Inflammatory macrophage treated with lipopolysaccharide for 4 hours (primary cell): ENCODE results near the gene RPS29.
"Not testable (repeated sequence)": the region's sequence is repeated elsewhere in the genome, so short reads cannot be mapped to it uniquely, and the experiment has no call there.

Experiments
- DNase-seq: peaks from one replicate; pipeline ENCODE4 v3.0.0-alpha.2; 2020

Gene RPS29

DNA sequence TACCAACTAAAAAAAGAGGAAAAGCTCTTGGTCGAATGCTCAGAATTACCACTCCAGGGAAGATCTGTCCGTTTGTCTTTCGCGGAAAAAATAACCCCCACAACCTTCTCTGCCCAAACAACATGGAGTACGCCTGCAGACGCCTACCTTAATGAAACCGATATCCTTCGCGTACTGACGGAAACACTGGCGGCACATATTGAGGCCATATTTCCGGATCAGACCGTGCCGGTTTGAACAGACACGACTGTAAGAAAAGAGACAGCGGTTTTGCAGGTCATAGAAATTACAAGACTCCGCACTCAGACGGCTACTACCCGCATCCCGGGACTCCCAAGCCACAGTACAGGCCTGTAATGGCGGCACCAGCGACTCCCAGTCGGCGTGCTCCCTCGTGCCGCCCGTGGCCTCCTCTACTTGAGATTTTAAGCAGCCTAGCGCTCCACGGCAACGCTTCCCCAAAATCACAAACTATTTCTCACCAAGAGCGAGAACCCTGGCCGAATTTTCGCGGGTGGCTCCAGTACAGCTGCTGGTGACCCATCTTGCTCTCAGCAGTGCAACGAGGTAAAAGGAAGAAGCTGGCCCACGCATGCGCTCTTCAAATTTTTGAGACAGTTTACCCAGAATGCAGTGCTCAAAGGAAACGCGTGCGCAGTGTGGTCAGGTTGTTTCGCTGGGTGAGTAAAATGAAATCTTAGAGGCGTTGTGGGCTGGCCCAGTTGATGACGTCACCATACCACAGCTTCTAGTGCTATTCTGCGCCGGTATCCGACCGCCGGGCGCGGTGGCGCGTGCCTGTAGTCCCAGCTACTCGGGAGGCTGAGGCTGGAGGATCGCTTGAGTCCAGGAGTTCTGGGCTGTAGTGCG, at the start of gene RPS29:
Gene RPS29 (minus strand): TSS at position 578 of the 870 bp plus-strand sequence. CDS start 34 bp downstream, at position 544.
- peak; percentile 99 for DNase-seq

DNA sequence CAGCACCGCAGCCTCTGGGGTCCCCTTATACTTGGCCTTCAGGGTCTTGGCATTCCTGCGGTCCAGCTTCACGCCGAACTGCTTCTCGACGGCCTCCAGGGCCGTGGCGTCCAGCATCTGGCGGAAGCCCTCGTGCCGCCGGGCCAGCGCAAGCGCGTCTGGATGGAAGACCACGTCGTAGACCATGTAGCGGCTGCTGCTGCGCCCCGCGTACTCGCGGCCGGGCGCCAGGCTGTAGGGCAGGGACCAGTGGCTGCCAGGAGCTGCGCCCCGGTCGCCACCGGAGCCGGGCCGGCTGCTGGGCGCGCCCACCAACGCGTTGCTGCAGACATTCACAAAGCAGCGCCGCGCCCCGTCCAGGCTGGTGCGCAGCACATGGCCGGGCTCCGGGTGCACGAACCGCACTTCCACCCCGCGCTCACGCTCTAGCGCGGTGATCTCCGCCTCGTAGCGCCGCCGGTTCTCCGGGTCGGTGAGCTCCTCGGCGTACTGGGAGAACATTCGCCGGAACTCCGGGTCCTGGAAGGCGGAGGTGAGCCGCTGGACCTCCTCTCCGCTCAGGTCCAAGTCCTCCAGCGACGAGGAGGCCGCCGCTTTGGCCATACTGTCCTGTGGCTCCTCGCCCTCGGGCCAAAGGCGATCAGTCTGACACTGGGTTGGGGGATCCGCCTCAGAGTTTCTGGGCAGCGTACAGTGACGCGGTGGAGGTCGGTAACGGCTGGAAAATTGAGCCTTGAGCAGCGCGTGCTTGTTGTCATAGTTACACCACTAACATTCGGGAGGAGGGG, 48.6 kb upstream of the RPS29 start, which contains the start of gene DNAAF2:
Gene DNAAF2 (minus strand): TSS at position 698 of the 788 bp plus-strand sequence. CDS start 95 bp downstream, at position 603.
- DNase-seq = peak; percentile 49

DNA sequence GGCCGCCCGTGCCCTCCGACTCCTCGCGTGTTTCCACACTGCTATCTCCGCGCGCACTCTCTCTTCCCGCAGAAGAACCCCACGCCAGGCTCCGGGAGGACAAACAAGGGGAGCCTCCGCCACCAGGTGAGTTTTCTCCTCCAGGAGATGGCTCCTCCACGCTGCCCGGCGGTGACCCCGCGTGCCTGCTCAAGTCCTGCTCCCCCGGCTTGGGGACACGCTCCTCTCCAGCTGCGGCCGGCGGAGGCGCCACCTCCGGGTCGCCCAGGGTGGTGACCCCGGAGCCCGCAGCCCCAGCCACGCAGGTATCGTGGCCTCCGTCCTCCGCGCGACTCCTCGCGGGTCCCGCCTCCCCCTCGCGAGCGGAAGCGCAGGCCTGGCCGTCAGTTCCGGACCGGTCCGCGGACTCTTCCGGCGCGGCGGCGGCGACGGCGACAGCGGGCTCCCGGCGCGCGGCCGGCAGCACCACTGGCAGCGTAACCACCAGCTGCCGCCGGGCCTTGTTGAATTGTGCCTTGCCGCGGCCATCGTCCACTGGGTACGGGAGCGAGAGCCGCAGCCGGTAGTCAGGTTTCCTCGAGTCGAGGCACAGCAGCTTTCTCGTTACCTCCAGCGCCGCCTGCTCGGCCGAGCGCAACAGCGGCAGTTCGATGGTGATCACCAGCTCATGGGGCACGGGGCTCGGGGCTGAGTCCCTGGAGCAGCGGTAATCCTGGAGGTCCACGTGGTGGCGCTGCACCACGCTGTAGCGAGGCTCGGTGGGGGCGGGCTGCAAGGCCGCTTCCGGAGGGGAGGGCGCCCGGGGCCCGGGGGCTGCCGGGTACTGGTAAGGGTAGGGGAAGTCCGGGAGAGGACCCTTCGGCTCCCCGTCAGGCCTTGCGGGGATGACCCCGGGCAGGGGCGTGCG, 47.7 kb upstream of the RPS29 start:
- DNase-seq = peak; percentile 92

DNA sequence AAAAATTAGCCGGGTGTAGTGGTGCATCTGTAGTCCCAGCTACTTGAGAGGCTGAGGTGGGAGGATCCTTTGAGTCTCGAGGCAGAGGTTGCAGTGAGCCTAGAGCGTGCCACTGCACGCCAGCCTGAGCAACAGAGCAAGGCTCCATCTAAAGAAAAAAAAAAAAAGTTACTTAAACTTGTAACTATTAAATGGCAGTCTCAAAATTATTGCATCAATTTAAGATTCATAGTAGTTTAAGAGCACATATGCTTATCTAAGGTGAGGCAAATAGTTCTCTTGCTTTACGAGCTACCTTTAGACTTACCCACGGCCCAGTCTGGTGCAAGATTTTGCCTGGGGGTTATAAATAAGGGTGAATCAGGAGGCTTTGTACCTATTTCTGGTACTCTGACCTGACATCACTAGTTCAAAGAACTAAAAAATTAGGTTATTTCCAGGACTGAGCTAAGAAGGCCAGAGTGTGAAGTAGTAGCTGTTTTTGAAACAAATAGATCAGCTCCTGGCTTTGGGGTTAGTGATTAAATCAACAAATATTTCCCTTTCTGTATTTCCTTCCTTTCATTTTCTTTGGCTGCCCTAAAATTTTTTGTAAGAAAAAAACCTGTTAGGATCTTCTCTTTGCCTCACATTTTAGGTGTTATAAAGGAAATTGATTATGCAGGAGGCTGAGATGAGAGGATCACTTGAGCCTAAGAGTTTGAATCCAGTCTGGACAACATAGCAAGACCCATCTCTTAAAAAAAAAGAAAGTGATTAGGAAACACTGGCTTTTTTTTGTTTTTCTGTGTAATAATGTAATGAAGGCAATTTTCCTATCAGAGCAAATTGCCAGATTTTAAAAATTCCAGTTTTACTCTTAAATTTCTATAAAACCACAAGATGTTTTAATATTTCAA, 38.0 kb upstream of the RPS29 start:
- peak; percentile 31 for DNase-seq

DNA sequence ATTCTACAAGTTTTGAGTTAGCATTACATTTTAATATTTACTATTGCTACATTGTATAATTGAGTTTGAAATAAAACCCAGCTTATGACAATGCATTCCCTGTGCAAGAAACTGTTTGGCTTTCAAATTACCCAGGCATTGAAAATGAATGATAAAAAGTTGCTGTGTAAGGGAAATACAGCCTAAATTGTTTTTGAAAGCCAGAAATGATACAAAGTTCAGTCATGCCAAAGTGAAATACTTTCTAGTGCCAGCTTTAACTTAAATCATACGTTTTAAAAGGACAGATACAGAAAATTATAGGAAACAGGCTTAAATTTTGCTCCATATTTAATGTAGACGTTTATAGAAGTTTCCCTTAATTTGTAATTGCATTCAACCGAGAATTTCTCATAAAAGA, 37.2 kb upstream of the RPS29 start:
- no peak for DNase-seq

DNA sequence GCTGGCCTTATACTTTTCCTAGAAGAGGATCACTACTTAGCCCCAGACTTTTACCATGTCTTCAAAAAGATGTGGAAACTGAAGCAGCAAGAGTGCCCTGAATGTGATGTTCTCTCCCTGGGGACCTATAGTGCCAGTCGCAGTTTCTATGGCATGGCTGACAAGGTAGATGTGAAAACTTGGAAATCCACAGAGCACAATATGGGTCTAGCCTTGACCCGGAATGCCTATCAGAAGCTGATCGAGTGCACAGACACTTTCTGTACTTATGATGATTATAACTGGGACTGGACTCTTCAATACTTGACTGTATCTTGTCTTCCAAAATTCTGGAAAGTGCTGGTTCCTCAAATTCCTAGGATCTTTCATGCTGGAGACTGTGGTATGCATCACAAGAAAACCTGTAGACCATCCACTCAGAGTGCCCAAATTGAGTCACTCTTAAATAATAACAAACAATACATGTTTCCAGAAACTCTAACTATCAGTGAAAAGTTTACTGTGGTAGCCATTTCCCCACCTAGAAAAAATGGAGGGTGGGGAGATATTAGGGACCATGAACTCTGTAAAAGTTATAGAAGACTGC, 35.9 kb upstream of the RPS29 start:
- no peak for DNase-seq

DNA sequence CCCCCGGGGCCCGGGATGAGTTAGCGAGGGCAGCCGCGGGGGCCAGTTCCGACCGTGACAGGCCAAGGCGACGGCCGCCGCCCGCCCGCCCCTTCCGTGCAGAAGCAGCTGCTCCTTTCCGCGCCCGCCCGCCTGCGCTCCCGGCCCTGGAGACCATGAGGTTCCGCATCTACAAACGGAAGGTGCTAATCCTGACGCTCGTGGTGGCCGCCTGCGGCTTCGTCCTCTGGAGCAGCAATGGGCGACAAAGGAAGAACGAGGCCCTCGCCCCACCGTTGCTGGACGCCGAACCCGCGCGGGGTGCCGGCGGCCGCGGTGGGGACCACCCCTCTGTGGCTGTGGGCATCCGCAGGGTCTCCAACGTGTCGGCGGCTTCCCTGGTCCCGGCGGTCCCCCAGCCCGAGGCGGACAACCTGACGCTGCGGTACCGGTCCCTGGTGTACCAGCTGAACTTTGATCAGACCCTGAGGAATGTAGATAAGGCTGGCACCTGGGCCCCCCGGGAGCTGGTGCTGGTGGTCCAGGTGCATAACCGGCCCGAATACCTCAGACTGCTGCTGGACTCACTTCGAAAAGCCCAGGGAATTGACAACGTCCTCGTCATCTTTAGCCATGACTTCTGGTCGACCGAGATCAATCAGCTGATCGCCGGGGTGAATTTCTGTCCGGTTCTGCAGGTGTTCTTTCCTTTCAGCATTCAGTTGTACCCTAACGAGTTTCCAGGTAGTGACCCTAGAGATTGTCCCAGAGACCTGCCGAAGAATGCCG, 35.1 kb upstream of the RPS29 start:
- peak; percentile 84 for DNase-seq

DNA sequence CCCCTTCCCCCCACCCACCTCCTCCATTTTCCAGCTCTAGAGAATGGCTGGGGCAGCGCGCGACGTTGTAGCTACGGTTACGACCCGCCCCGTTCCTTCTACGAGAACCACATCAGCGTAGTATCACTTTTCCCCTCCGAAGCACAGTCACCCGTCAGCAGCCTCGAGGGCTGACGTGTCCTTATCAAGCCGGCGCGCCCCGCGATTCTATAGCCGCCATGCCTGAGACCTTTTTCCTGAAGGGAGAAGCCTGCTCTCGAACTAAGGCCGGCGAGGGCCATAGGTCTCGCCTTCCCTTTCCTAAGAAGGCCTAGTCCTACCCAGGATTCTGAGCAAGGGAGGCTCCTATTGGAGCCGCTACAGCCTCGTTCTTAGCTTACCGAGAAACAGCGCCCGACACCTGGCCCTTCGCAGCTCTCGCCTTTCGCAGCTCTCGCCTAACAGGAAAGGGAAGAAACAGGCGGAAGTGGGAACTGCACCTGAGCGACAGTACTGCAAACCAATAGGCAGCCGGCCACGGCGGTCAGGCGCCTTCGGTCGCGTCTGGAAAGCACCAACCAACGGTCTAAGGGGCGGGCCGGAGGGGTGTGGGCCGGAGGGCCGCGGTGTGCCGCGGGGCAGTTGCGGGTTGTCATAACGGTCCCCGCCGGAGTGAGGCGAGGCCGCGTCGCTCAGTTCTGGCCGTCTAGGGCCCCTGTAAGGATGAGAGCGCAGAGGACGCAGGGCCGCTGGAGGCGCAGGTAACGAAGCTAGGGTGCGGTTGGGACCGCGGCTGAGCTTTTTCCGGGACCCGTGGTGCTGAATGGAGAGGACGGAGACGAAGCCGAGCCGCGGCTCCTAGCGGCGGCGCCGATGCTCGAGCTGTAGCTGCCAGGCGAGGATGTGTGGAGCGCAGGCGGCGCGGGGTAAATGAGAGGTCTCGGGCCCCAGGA, 34.3 kb upstream of the RPS29 start, which contains the start of the genes MGAT2 and RPL36AL:
Gene MGAT2 (plus strand): TSS at position 618 of the 932 bp plus-strand sequence. CDS start 470 bp downstream, outside the sequence.
Gene RPL36AL (minus strand): TSS at position 445 of the 932 bp plus-strand sequence. CDS start 1,522 bp downstream, outside the sequence.
- DNase-seq = peak; percentile 99

DNA sequence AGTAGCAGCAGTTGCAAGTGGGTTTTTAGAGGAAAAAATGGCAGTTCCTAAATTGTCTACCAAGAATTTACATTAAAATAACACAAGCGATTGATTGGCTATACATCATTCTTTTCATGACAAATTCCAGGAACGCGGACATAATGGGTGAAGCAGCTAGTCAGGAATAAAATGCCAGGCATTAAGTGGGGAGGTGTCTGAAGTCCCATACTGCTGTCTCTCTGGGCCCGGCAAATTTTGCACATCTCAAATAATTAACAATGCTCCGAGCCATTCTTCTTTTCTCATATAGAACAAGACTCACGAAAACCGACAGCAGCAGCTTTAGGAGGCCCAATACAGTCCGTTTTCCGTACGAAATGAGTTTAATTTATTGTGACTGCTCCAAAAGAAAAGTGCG, 33.5 kb upstream of the RPS29 start:
- no peak for DNase-seq

DNA sequence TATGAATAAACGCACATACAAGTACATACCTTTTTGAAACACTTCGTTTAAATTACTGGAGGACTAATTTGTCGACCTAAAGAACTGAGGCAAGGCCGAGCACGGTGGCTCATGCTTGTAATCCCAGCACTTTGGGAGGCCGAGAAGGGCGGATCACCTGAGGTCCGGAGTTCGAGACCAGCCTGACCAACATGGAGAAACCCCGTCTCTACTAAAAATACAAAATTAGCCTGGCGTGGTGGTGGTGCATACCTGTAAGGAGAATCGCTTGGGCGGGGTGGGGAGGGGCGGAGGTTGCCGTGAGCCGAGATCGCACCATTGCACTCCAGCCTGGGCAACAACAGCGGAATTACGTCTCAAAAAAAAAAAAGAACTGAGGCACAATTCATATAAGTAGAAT, 33.1 kb upstream of the RPS29 start:
- DNase-seq = not testable (repeated sequence)

DNA sequence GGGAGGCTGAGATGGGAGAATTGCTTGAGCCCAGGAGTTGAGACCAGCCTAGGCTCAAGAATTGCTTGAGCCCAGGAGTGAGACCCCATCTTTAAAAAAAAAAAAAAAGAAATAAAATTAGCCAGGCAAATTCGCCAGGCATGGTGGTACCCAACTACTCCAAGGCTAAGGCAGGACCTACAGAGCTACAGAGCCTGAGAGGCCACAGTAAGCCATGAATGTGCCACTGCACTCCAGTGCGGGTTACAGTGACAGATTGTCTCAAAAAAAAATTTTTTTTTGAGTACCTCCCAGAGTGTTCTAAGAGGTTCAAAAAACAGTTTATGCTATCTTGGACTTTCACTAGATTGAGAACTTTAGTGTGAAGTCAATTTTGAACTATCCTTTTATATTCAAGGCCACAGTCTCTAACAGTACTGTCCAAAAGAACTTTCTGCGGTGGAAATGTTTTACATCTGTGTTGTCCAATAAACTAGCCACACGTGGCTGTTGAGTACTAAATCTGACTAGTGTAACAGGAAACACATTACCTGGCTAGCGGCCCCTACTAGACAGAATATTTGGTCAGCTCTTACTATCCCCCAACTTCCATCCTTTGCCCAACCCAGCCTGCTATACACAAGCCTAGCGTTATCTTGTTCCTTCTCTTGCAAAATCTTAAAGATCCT, 31.8 kb upstream of the RPS29 start:
- no peak for DNase-seq

DNA sequence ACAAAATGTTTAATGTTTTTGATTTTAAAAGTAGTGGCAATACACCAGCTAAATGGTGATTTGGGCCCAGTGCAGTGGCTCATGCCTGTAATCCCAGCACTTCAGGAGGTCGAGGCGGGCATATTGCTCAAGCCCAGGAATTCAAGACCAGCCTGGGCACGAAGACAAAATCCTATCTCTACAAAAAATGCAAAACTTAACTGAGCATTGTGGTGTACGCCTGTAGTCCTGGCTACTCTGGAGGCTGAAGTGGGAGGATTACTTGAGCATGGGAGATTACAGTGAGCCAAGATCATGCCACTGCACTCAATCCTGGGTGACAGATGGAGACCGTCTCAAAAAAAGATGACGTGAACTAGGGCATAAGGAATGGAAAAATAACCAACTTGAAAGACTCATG, 29.6 kb upstream of the RPS29 start:
- DNase-seq = no peak

DNA sequence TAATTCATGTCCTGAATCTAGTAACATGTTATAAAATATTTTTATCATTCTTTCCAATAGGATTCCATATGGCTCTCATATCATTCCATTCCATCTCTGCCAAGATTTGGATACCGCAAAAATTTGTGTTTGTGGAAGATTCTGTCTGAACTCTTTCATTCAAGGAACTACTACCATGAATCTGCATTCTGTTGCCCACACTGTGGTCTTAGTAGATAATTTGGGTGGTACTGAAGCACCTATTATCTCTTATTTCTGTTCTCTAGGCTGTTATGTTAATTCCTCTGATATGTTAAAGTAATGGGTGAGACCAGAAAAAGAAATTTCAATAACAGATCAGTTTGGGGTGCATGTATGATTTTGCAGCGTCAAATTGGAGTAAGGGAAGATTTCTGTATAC, 28.0 kb upstream of the RPS29 start:
- no peak for DNase-seq

DNA sequence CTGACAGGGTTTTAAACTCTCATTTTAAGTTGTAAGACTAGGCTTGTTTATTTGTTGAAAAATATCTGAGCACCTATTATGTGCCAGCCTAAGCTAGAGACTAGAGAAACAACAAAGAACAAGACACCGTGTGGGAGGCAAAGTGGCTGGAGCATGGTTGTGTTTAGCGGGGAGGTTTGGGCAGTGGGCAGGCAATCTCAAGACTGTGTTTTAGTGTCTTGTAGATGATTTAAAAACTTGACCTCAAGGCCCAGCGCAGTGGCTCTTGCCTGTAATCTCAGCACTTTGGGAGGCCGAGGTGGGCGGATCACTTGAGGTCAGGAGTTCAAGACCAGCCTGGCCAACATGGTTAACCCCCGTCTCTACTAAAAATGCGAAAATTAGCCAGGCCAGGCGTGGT, 26.5 kb upstream of the RPS29 start:
- DNase-seq = no peak

DNA sequence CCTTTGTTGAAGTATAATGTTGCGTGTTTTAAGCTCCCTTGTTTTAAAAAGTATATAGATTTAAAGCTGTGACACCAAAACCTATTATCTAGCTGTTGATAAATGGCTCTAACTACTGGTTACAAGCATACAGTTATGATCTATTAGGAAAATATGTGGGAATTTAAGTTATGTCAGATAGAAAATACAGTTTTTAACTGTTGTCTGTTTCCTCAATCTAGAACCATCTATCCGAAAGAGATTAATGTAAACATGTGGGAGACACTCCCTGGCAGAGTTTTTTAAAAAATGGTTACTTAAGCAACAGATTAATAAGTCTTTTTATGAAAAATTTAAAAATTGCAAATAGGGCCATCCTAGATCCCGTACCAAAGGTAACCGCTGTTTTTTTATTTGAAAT, 26.1 kb upstream of the RPS29 start:
- DNase-seq = no peak

DNA sequence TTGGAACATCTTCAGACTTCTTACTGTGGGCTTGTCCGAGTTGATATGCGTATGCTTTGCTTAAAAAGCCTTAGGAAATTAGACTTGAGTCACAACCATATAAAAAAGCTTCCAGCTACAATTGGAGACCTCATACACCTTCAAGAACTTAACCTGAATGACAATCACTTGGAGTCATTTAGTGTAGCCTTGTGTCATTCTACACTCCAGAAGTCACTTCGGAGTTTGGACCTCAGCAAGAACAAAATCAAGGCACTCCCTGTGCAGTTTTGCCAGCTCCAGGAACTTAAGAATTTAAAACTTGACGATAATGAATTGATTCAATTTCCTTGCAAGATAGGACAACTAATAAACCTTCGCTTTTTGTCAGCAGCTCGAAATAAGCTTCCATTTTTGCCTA, 21.4 kb upstream of the RPS29 start:
- DNase-seq = no peak

DNA sequence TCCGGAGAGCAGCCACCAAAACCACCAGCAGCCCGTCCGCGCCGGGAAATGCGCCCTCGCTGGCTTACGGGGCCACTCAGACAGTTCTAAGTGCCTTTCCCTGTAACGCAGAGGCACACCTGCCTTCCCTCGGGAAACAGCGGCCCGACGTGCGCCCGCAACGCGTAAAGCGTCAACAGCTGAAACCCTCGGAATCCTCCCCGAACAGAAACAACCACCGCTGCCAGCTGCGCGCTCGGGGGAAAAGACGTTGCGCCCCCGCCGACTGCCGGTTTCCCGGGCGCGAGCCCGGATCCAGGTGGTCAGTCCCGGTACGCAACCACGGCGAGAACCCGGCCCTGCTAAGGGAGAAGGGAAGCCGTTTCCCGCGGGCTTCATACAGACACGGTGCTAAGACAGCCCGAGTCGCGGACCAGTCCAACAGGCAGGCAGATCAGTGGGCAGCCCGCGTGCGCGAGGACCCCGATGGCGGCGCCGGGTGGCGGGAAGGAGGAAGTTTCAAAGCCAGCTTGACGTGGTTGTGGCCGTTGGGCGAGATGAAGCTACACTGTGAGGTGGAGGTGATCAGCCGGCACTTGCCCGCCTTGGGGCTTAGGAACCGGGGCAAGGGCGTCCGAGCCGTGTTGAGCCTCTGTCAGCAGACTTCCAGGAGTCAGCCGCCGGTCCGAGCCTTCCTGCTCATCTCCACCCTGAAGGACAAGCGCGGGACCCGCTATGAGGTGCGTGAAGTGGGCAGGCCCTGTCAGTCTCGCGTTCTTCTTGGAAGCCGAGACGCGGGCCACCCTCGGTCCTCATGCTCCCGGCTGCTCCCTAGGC, 12.5 kb upstream of the RPS29 start, which contains the start of gene LRR1:
Gene LRR1 (plus strand): TSS at position 456 of the 816 bp plus-strand sequence. CDS start 81 bp downstream, at position 537.
- DNase-seq = peak; percentile 79

DNA sequence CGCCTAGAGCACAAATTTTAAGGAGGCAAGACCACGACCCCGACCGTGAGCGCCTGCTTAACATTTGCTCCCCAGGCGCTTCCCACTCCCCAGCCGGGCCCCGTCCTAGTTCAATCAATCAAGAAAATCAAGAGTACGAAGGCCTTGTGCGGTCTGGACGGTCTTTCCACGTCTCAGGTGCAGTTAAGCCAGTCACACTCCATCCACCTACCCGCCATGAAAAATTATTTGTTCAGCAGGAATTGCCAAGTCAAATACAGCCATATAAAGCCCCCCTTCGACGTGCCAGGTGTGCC, 12.0 kb upstream of the RPS29 start:
- no peak for DNase-seq
